ENCODE data around the gene ADAP2. TPM values are rescaled to one million over a fixed set of nuclear protein-coding genes. Genes with fewer than 3 reads are reported as not detected.

Gene ADAP2
- total RNA-seq, 1 donor from 2014 or later = 0.36 TPM

DNA sequence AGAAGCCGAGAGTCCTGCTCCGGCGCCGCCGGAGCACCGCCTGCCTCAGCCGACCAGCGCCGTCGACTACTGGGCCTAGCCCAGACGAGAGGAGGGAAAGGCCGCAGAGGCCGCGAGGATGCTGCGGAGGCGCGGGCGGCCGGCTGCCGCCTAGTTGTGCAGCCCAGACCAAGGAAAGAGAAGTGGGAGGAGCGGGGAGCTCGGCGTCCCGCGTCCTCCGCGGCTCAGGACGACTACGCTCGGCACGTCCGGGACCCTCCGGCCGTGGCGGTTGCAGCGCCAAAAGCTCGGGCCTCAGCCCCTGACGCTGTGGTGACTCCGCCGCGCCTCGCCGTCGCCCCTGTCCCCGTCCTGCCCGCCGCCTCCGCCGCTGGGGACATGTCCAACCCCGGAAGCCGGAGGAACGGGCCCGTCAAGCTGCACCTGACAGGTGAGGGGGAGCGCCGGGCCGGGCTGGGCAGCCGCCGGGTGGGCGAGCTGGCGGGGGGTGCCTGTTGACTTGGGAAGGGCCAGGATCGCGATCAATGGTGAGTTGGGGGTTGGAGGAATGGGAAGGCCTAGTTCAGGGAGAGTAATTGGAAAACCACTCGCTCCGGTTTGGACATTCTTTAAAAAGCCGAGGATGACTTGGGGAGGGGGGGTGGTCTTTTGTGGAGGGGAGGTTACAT is 86.8 kb downstream of the ADAP2 start:
- H3K27ac Mint-ChIP-seq = peak overlapping the region; percentile 96
- peaks cover 2% of the 10 kb centered on the region for H3K27me3 Mint-ChIP-seq (ENCODE audit: low read depth)
- peaks cover 18% of the 10 kb centered on the region for H3K4me1 Mint-ChIP-seq

More for the DNA sequence above, 86.8 kb downstream of the ADAP2 start:
- peak overlapping the region; percentile 90 for H3K4me3 Mint-ChIP-seq
- H3K36me3 Mint-ChIP-seq = peaks cover 24% of the 10 kb centered on the region
- peaks cover 3% of the 10 kb centered on the region for H3K9me3 Mint-ChIP-seq
- no peak for TF ChIP-seq CTCF (IDR thresholded peaks at IDR 0.05; ENCODE audit: unreplicated experiment)
- peak; percentile 42 to 75 for DNase-seq (ENCODE audit: low spot score in 2 of 2, unreplicated experiment in 2 of 2)

Other genes starting within 250 kb of the ADAP2 start
- gene CRLF3, start 97.3 kb upstream of the ADAP2 start, total RNA-seq = 6.7 to 8.0 TPM (median 7.6 TPM) in 3 replicates
- gene ATAD5, start 90.0 kb upstream of the ADAP2 start, total RNA-seq = 9.7 to 11.3 TPM (median 10.6 TPM) in 3 replicates
- 16.3 to 18.2 TPM (median 16.4 TPM) in 3 replicates for gene TEFM, start 15.7 kb upstream of the ADAP2 start, total RNA-seq
- 15.4 to 15.8 TPM (median 15.7 TPM) in 3 replicates for gene RNF135, start 49.1 kb downstream of the ADAP2 start, total RNA-seq
- 91.9 to 104 TPM (median 94.5 TPM) in 3 replicates for gene NF1, start 173.0 kb downstream of the ADAP2 start, total RNA-seq

All from mesothelial cell of epicardium (in vitro differentiated cells).